ENCODE data around the gene C11orf24. TPM values are rescaled to one million over a fixed set of nuclear protein-coding genes. Genes with fewer than 3 reads are reported as not detected.

The C11orf24 gene
- total and polyA plus RNA-seq, 2 of the 8 experiments (the other 6 are each of a cell fraction or from before 2014, with no cell fraction given), result 45.4 to 51.7 TPM

GRCh38 chr11:68314203-68315170 is 42.7 kb upstream of the C11orf24 start:
- no peak overlapping the region for H4K5ac ChIP-seq (ENCODE audit: insufficient read length, low read depth, low read length)
- POLR2A ChIA-PET (ENCODE audit: partially characterized antibody), result interaction anchor here (0.8 to 3.6 kb wide), 11 partner anchors 8 to 100 kb away, joined by 3 to 19 read pairs (median 5); partner anchors contain the start of gene C11orf24
- H3K9me3 ChIP-seq (ENCODE audit: insufficient read depth in 2 of 2, low read depth in 1 of 2, low read length in 1 of 2), result no peaks in the 10 kb centered on the region
- 54% methylated on average over 27 of the region's 27 CpGs; no CpG with 5 or more reads in 1 of the 2 experiments for WGBS, 2 experiments (ENCODE audit: extremely low coverage in 1 of 2, insufficient coverage in 1 of 2, insufficient read length in 1 of 2, insufficient replicate concordance in 2 of 2, low coverage in 1 of 2, low lambda C conversion rate in 2 of 2, missing lambda C conversion rate in 1 of 2)
- H3K27me3 ChIP-seq (replicated peaks in 1 of 4; ENCODE audit: control insufficient read depth in 3 of 4, extremely low read depth in 1 of 4, insufficient read depth in 3 of 4, low read length in 3 of 4), result peaks cover 0 to 8% (median 3%) of the 10 kb centered on the region in 4 experiments; a peak in 3 of 7 replicates
- FAIRE-seq (no peak), DNase-seq (ENCODE audit: low read depth in 1 of 2, low spot score in 2 of 2) (no peak)
- H4K8ac ChIP-seq (ENCODE audit: extremely low read depth, insufficient read depth, low read length), result peak overlapping the region; percentile 87; the same call in 1 of the 2 replicates
- H3K79me1 ChIP-seq (ENCODE audit: low read depth, low read length), result peaks cover 6% of the 10 kb centered on the region
- H3K4me3 ChIP-seq (ENCODE audit: extremely low read depth in 1 of 4, insufficient read depth in 2 of 4, low read depth in 3 of 4, low read length in 4 of 4), result peak overlapping the region; percentile 19 to 84 (median 65); a peak in 4 of 8 replicates
- peaks cover 0 to 2% of the 10 kb centered on the region in 2 experiments for H4K20me1 ChIP-seq (replicated peaks in 1 of 2; ENCODE audit: control insufficient read depth in 1 of 2, insufficient read depth in 2 of 2, low read length in 2 of 2)
- H3K36me3 ChIP-seq (ENCODE audit: control insufficient read depth in 2 of 4, insufficient read depth in 4 of 4, low read length in 3 of 4), result no peaks in the 10 kb centered on the region
- peak overlapping the region in 3 of 4 experiments; percentile 13 to 72 (median 15); a peak in 3 of 7 replicates for H3K9ac ChIP-seq (replicated peaks in 1 of 4; ENCODE audit: extremely low read depth in 1 of 4, low read depth in 3 of 4, low read length in 3 of 4)
- H3K23me2 ChIP-seq (ENCODE audit: low read depth, low read length), result peaks cover 7% of the 10 kb centered on the region; the same call in 1 of the 2 replicates
- H2AFZ ChIP-seq (ENCODE audit: low read length), result no peak overlapping the region
- peak overlapping the region; percentile 41; the same call in 1 of the 2 replicates for H2BK20ac ChIP-seq (ENCODE audit: low read length)
- H3K14ac ChIP-seq (ENCODE audit: insufficient read length), result no peak overlapping the region
- peak overlapping the region; percentile 49; the same call in 1 of the 2 replicates for H2BK15ac ChIP-seq (ENCODE audit: low read length)
- H3K23ac ChIP-seq (ENCODE audit: insufficient read length), result no peak overlapping the region
- H2BK12ac ChIP-seq (ENCODE audit: low read depth, low read length), result peak overlapping the region; percentile 65; the same call in 1 of the 2 replicates
- peak overlapping the region; percentile 78 to 90 for H3K4me2 ChIP-seq (ENCODE audit: insufficient read depth in 1 of 2, low read depth in 2 of 2, low read length in 2 of 2)
- no peak overlapping the region for H3K56ac ChIP-seq (replicated peaks; ENCODE audit: insufficient read length, low read depth, low read length)
- H3K27ac ChIP-seq (ENCODE audit: low read depth, low read length), result peak overlapping the region; percentile 6; the same call in 1 of the 2 replicates
- H4K91ac ChIP-seq (replicated peaks; ENCODE audit: insufficient read length, low read length), result peak overlapping the region; percentile 25
- no peak overlapping the region for H3K4ac ChIP-seq (replicated peaks; ENCODE audit: insufficient read length, low read depth, low read length)
- H2BK5ac ChIP-seq (ENCODE audit: low read depth, low read length), result peak overlapping the region; percentile 4
- H2AK5ac ChIP-seq (ENCODE audit: low read depth, low read length), result peak overlapping the region; percentile 45; the same call in 1 of the 2 replicates
- peaks cover 8 to 41% (median 29%) of the 10 kb centered on the region in 4 experiments for H3K4me1 ChIP-seq (replicated peaks in 1 of 4; ENCODE audit: control insufficient read depth in 3 of 4, insufficient read depth in 4 of 4, low read length in 3 of 4)
- peaks cover 0 to 57% of the 10 kb centered on the region in 2 experiments; a peak in 3 of 4 replicates for H3K79me2 ChIP-seq (ENCODE audit: control insufficient read depth in 1 of 2, insufficient read depth in 2 of 2, low read length in 2 of 2)
- CTCF ChIA-PET (ENCODE audit: partially characterized antibody), result interaction anchor here (0.9 to 2.5 kb wide), 9 partner anchors 11 to 107 kb away, joined by 3 to 13 read pairs (median 4); no protein-coding TSS in a partner anchor
- 0 out of 2 replicates have a peak overlapping the region, but pooled peaks have one; percentile 83 for H3K18ac ChIP-seq (ENCODE audit: extremely low read depth, low read length)
- H2BK120ac ChIP-seq (replicated peaks; ENCODE audit: low read depth, low read length), result no peak overlapping the region
- TF ChIP-seq, protein P1, sequence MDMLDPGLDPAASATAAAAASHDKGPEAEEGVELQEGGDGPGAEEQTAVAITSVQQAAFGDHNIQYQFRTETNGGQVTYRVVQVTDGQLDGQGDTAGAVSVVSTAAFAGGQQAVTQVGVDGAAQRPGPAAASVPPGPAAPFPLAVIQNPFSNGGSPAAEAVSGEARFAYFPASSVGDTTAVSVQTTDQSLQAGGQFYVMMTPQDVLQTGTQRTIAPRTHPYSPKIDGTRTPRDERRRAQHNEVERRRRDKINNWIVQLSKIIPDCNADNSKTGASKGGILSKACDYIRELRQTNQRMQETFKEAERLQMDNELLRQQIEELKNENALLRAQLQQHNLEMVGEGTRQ (IDR thresholded peaks at IDR 0.05; ENCODE audit: low read length), result no peak
- TF ChIP-seq SP2 (IDR thresholded peaks at IDR 0.05; ENCODE audit: low read length) (no peak), TBP (IDR thresholded peaks at IDR 0.05; ENCODE audit: low read depth, low read length) (no peak), CEBPB (IDR thresholded peaks at IDR 0.05; ENCODE audit: low read depth, low read length) (no peak), RNF2 (IDR thresholded peaks at IDR 0.05; ENCODE audit: borderline replicate concordance, low read depth, low read length, missing control alignments, poor library complexity, severe bottlenecking) (no peak)
